A549 (cell line): Measurements from ENCODE around the gene CHST7. TPM values are rescaled to one million over a fixed set of nuclear protein-coding genes. Genes with fewer than 3 reads are reported as not detected.
"Not testable (repeated sequence)": the region's sequence is repeated elsewhere in the genome, so short reads cannot be mapped to it uniquely, and the experiment has no call there.

Source experiments
- ATAC-seq, 2 experiments: fragments of 200-7000 bp in 1 of 2; fragments of >200 bp in 1 of 2; cut with Nextera tagmentation in 1 of 2; cut with Tn5 transposase in 1 of 2; 3 replicates each; pipeline versions ENCODE4 v1.8.0 to v1.9.1; 2018 to 2020; ENCODE audit warnings: mild to moderate bottlenecking in 1 of 2, moderate library complexity in 1 of 2
- CTCF ChIA-PET: fragments of 300-600 bp; sonication (Branson Sonifier 250); formaldehyde crosslinking; extraction: SDS; loops from one replicate; lab custom pipeline; 2021; ENCODE audit warnings: antibody characterized with exemption, inconsistent platforms; lab: Yijun Ruan, JAX
- POLR2A ChIA-PET: fragments of 350-600 bp; formaldehyde crosslinking; extraction: SDS; loops from one replicate; lab custom pipeline; 2021; ENCODE audit warnings: antibody characterized with exemption, inconsistent platforms; lab: Yijun Ruan, JAX
- DNase-seq, 2 experiments: peaks; one replicate each; pipeline versions ENCODE4 v3.0.0 to v3.0.0-alpha.2; 2011 to 2016; ENCODE audit warnings: low read depth in 1 of 2, low spot score in 1 of 2
- FAIRE-seq: peaks from 2 replicates; lab custom pipeline; 2011; peaks lifted over from hg19 to GRCh38; lab: Jason Lieb, UNC
- H3K27ac ChIP-seq, 2 experiments: fragments of >200 bp; sonication (Bioruptor Twin); formaldehyde crosslinking; 3 replicates each; pipeline ENCODE4 v1.5.1; 2016 to 2017
- H3K4me1 ChIP-seq: fragments of >200 bp; sonication (Bioruptor Twin); formaldehyde crosslinking; 3 replicates; pipeline ENCODE4 v1.6.1; 2016
- H3K4me2 ChIP-seq: fragments of >200 bp; sonication (Bioruptor Twin); formaldehyde crosslinking; 3 replicates; pipeline ENCODE4 v1.6.1; 2016
- H3K4me3 ChIP-seq: fragments of >200 bp; sonication (Bioruptor Twin); formaldehyde crosslinking; 3 replicates; pipeline ENCODE4 v1.5.1; 2016
- H3K9me3 ChIP-seq: fragments of >200 bp; sonication (Bioruptor Twin); formaldehyde crosslinking; 3 replicates; pipeline ENCODE4 v1.6.1; 2016
- BHLHE40 ChIP-seq: IDR thresholded peaks from 2 replicates; pipeline ENCODE4 v1.6.1; 2012; ENCODE audit warnings: low read depth, low read length, inconsistent platforms
- CBX2 ChIP-seq: fragments of 200-600 bp; sonication (generic); IDR thresholded peaks from 2 replicates; pipeline ENCODE4 v1.6.1; 2016; ENCODE audit warnings: low read depth, mild to moderate bottlenecking, borderline replicate concordance
- CHD4 ChIP-seq: fragments of 200-600 bp; sonication (generic); IDR thresholded peaks from 2 replicates; pipeline ENCODE4 v1.6.1; 2016; ENCODE audit warnings: antibody characterized with exemption, mild to moderate bottlenecking, borderline replicate concordance
- EP300 ChIP-seq, 2 experiments: fragments of >200 bp; sonication (Bioruptor Twin); formaldehyde crosslinking; IDR thresholded peaks; 2 replicates in 1 of 2; 3 replicates in 1 of 2; pipeline ENCODE4 v1.6.1; 2016 to 2017
- FOSL2 ChIP-seq, 2 experiments: fragments of 450-650 bp in 1 of 2; fragments of >200 bp in 1 of 2; sonication (Bioruptor Twin) in 1 of 2; formaldehyde crosslinking; IDR thresholded peaks; 2 replicates each; pipeline versions ENCODE4 v1.5.0 to v1.6.1; 2016 to 2020; ENCODE audit warnings: mild to moderate bottlenecking in 1 of 2, moderate library complexity in 1 of 2
- FOXS1 ChIP-seq: fragments of 250-450 bp; sonication (Bioruptor Pico); IDR thresholded peaks from 2 replicates; pipeline ENCODE4 v1.5.0; 2020; ENCODE audit warnings: mild to moderate bottlenecking, moderate library complexity
- JUN ChIP-seq, 2 experiments: fragments of >200 bp; sonication (Bioruptor Twin); formaldehyde crosslinking; IDR thresholded peaks; 2 replicates in 1 of 2; 3 replicates in 1 of 2; pipeline ENCODE4 v1.6.1; 2016 to 2017
- KDM1A ChIP-seq: fragments of 200-600 bp; sonication (generic); IDR thresholded peaks from 2 replicates; pipeline ENCODE4 v1.6.1; 2016; ENCODE audit warnings: low read depth, mild to moderate bottlenecking
- MYC ChIP-seq: IDR thresholded peaks from 2 replicates; pipeline ENCODE4 v1.6.1; 2012; ENCODE audit warnings: mild to moderate bottlenecking, inconsistent platforms, low read length, improper control_type of control experiment, borderline replicate concordance
- PHF8 ChIP-seq: fragments of 200-600 bp; sonication (generic); IDR thresholded peaks from 2 replicates; pipeline ENCODE4 v1.6.1; 2016; ENCODE audit warnings: low read depth, mild to moderate bottlenecking, antibody characterized with exemption, moderate library complexity, borderline replicate concordance
- POLR2A ChIP-seq: IDR thresholded peaks from 2 replicates; pipeline ENCODE4 v1.6.1; 2012; ENCODE audit warnings: mild to moderate bottlenecking, low read length
- POLR2AphosphoS2 ChIP-seq: conservative IDR thresholded peaks from 2 replicates; pipeline ENCODE4 v1.6.1; 2012; ENCODE audit warnings: low read length, improper control_type of control experiment, inconsistent platforms
- RAD21 ChIP-seq, 2 experiments: fragments of >200 bp in 1 of 2; sonication (Bioruptor Twin) in 1 of 2; formaldehyde crosslinking in 1 of 2; IDR thresholded peaks in 1 of 2; conservative IDR thresholded peaks in 1 of 2; 2 replicates in 1 of 2; 3 replicates in 1 of 2; pipeline ENCODE4 v1.6.1; 2012 to 2018; ENCODE audit warnings: inconsistent platforms in 1 of 2
- RNF2 ChIP-seq: fragments of 200-600 bp; sonication (generic); IDR thresholded peaks from 2 replicates; pipeline ENCODE4 v1.6.1; 2016; ENCODE audit warnings: low read depth, mild to moderate bottlenecking, antibody characterized with exemption, moderate library complexity, borderline replicate concordance
- SMC3 ChIP-seq: fragments of >200 bp; sonication (Bioruptor Twin); formaldehyde crosslinking; IDR thresholded peaks from 3 replicates; pipeline ENCODE4 v1.6.1; 2018; ENCODE audit warnings: inconsistent platforms
- TP53 ChIP-seq: fragments of 250-450 bp; sonication (Bioruptor Pico); IDR thresholded peaks from 2 replicates; pipeline ENCODE4 v1.5.0; 2021; ENCODE audit warnings: mild to moderate bottlenecking, moderate library complexity
- ZFP36 ChIP-seq: fragments of 450-650 bp; IDR thresholded peaks from 2 replicates; pipeline ENCODE4 v1.6.1; 2014; ENCODE audit warnings: borderline replicate concordance; ENCODE audit not compliant: partially characterized antibody
- WGBS: methylation state at CpG from one replicate; pipeline ENCODE4 v1.1.6; 2017; ENCODE audit errors: missing lambda C conversion rate; 5-methylcytosine and 5-hydroxymethylcytosine counted together
- polyA plus RNA-seq, 4 experiments: library from polyadenylated mRNA; depleted of rRNA in 3 of 4; stranded (reverse); fragments of >200 nt; fragmentation: RNase III in 1 of 4; extraction: RNeasy Plus Mini Kit Qiagen cat#74134 plus additional on column Dnase treatment in 1 of 4; gene quantifications; 2 replicates in 3 of 4; 3 replicates in 1 of 4; pipeline ENCODE4 v1.2.3, GENCODE V29; 2011 to 2017
- TF ChIP-seq, protein P1 (sequence below): fragments of 250-450 bp; sonication (Bioruptor Pico); IDR thresholded peaks from 2 replicates; pipeline ENCODE4 v1.5.0; 2021; ENCODE audit warnings: mild to moderate bottlenecking, moderate library complexity, borderline replicate concordance
- TF ChIP-seq, protein P2 (sequence below): fragments of 450-650 bp; IDR thresholded peaks from 2 replicates; pipeline ENCODE4 v1.6.1; 2014; ENCODE audit warnings: antibody characterized with exemption
- TF ChIP-seq, protein P3 (sequence below): fragments of 150-350 bp; IDR thresholded peaks from 2 replicates; pipeline ENCODE4 v1.6.1; 2014; ENCODE audit warnings: low read depth, mild to moderate bottlenecking, low read length
- TF ChIP-seq, protein P4 (sequence below): IDR thresholded peaks from 2 replicates; pipeline ENCODE4 v1.6.1; 2012
- TF ChIP-seq, protein P5 (sequence below): IDR thresholded peaks from 2 replicates; pipeline ENCODE4 v1.6.1; 2012; ENCODE audit warnings: low read depth, borderline replicate concordance

CHST7 gene
- polyA plus RNA-seq, 2 of the 4 experiments (the other 2 are of a cell fraction): 6.5 to 18.8 TPM

DNA sequence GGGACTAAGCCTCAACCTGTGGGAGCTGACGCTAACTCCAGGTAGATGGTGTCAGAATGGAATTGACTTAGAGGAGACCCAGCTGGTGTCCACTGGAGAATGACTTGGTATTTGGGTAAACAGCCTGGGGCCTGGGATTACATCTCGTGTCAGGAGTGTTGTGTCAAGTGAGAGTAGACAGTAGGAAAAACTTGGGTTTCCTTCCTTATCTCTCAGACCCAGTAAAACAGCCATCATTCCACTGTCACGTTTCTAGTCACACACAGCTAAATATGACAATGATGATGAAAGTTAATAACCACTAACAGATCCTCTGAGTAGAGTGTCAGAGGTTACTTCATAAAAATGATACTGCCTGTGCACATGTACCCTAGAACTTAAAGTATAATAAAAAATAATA, 42.1 kb upstream of the CHST7 start:
- POLR2A ChIA-PET: no interaction called here
- no peak overlapping the region for H3K4me3 ChIP-seq
- no peaks in the 10 kb centered on the region for H3K9me3 ChIP-seq
- H3K27ac ChIP-seq: no peak overlapping the region
- FAIRE-seq (no peak), ATAC-seq (no peak), DNase-seq (no peak)
- H3K4me2 ChIP-seq: no peak overlapping the region
- H3K4me1 ChIP-seq: no peaks in the 10 kb centered on the region
- 45% methylated on average over 2 of the region's 3 CpGs for WGBS
- TF ChIP-seq, protein P1, sequence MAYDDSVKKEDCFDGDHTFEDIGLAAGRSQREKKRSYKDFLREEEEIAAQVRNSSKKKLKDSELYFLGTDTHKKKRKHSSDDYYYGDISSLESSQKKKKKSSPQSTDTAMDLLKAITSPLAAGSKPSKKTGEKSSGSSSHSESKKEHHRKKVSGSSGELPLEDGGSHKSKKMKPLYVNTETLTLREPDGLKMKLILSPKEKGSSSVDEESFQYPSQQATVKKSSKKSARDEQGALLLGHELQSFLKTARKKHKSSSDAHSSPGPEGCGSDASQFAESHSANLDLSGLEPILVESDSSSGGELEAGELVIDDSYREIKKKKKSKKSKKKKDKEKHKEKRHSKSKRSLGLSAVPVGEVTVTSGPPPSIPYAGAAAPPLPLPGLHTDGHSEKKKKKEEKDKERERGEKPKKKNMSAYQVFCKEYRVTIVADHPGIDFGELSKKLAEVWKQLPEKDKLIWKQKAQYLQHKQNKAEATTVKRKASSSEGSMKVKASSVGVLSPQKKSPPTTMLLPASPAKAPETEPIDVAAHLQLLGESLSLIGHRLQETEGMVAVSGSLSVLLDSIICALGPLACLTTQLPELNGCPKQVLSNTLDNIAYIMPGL (CRISPR knock-in tag): no peak
- no peak for TF ChIP-seq EP300 (IDR thresholded peaks at IDR 0.05)
- TF ChIP-seq, protein P2, sequence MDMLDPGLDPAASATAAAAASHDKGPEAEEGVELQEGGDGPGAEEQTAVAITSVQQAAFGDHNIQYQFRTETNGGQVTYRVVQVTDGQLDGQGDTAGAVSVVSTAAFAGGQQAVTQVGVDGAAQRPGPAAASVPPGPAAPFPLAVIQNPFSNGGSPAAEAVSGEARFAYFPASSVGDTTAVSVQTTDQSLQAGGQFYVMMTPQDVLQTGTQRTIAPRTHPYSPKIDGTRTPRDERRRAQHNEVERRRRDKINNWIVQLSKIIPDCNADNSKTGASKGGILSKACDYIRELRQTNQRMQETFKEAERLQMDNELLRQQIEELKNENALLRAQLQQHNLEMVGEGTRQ: no peak
- TF ChIP-seq, protein P3, sequence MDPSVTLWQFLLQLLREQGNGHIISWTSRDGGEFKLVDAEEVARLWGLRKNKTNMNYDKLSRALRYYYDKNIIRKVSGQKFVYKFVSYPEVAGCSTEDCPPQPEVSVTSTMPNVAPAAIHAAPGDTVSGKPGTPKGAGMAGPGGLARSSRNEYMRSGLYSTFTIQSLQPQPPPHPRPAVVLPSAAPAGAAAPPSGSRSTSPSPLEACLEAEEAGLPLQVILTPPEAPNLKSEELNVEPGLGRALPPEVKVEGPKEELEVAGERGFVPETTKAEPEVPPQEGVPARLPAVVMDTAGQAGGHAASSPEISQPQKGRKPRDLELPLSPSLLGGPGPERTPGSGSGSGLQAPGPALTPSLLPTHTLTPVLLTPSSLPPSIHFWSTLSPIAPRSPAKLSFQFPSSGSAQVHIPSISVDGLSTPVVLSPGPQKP: no peak
- no peak for TF ChIP-seq POLR2AphosphoS2
- TF ChIP-seq BHLHE40: no peak
- no peak for TF ChIP-seq FOXS1 (CRISPR knock-in tag)
- CTCF ChIA-PET: no interaction called here

DNA sequence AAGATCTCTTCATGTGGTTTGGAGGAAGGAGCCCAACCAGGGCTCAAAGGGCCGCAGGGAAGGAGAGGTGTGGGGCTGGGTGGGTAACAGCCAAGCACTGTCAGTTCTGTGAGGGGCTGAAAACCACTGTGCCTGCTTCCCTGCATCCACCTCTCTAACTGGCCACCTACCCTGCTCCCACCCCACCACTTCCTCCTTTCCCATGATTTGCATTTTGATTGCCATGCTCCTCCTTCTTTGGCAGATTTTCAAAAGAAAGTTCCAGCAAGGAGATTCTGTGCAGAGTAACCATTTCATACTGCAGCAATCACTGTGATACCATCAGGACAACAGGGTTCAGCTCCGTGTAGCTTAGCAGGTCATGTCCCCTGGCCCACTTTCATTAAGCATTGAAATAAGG, 30.1 kb upstream of the CHST7 start:
- POLR2A ChIA-PET: no interaction called here

DNA sequence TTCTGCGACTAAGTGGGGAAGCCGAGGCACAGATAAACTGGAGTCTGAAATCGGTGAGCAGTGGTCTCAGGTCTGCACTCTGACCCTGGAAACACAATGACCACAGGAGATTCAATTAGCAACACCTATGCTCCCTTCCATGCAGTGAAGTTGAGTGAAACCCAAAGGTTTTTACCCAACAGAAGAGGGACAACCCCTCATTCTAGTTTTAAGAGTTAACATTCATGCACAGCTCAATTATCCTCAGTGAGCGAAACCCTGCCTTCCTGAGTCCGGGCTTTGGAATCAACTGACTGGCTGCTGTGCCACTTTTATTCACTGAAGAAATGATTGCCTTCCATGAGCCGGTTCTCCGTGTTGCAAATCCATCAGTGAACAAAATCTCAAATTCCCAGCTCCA, 29.0 kb upstream of the CHST7 start:
- ATAC-seq, POLR2A ChIA-PET, H3K9me3 ChIP-seq, FAIRE-seq, CTCF ChIA-PET, DNase-seq: not testable (repeated sequence)
- H3K4me2 ChIP-seq: peak overlapping the region; percentile 78
- H3K4me1 ChIP-seq: peaks cover 29% of the 10 kb centered on the region
- WGBS: 38% methylated on average over 6 of the region's 7 CpGs
- H3K27ac ChIP-seq: peak overlapping the region; percentile 77 to 98
- peak overlapping the region; percentile 60 for H3K4me3 ChIP-seq

More for the DNA sequence above, 30.1 kb upstream of the CHST7 start:
- Histone ChIP-seq H3K4me1 (peaks cover 27% of the 10 kb centered on the region), H3K27ac (no peak overlapping the region), H3K4me3 (no peak overlapping the region), H3K4me2 (no peak overlapping the region), H3K9me3 (no peaks in the 10 kb centered on the region)
- DNase-seq (no peak), FAIRE-seq (no peak), ATAC-seq (no peak)
- CTCF ChIA-PET: no interaction called here
- 94% methylated on average over 2 of the region's 2 CpGs for WGBS
- TF ChIP-seq TP53 (CRISPR knock-in tag): no peak
- no peak for TF ChIP-seq ZFP36
- TF ChIP-seq, protein P3: no peak
- no peak for TF ChIP-seq CBX2

DNA sequence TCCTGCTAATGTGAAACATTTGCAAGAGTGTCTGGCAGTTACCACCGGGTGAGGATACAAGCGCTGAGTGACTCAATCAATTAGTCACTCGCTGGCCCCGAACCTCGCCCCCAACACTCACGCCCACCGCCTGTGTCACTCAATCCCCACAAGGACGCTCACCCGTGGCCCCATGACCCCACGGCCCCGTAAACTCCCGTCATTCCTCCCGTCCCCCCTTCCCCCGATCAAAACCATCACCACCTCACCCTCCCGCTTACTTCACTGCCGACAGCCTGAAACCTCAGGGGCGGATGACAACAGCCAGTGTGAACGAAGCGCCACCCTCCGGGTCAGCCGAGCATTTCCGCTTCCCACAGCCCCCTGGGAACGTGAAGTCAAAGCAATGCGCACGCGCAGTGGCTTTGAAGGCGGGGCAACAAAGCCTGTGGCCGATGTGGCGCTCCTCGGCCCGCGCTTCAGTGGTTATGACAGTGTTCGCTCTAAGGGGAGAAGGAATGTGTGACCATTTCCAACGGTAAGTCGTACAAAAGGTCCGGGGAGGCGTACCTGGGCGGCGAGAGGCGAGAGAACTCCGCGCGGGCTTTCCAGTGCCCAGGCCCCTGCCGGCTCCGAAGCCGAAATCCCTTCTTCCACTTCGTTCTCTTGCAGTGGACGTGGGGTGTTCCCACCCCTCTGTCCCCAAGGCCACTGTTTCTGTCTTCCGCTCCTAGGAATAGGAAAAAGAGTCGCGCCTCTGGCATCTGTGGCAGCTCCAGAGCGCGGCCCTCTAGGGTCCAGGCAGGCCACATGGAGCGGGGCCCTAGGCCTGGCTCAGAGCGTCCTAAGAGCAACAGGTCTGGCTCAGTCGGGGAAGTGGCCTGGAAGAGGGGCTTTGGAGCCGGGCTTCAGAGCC, 28.2 kb upstream of the CHST7 start, which contains the start of gene ZNF674:
Gene ZNF674 (minus strand): TSS at position 311 of the 895 bp plus-strand sequence. CDS start 3,334 bp downstream, outside the sequence.
- H3K9me3 ChIP-seq: no peaks in the 10 kb centered on the region
- POLR2A ChIA-PET: no interaction called here
- FAIRE-seq (no peak), DNase-seq (peak; percentile 87 to 94), ATAC-seq (peak; percentile 93 to 97)
- peak within 1 kb of the TSS; percentile 77 to 98 for H3K27ac ChIP-seq
- H3K4me1 ChIP-seq: peaks cover 29% of the 10 kb centered on the region
- peak within 1 kb of the TSS; percentile 88 for H3K4me2 ChIP-seq
- H3K4me3 ChIP-seq: peak within 1 kb of the TSS; percentile 60
- 1% methylated on average over 37 of the region's 57 CpGs for WGBS
- CTCF ChIA-PET: no interaction called here
- TF ChIP-seq PHF8: peak; percentile 74; the same call in 1 of the 2 replicates
- TF ChIP-seq SMC3: 0 out of 3 replicates have a peak, but pooled peaks have one; percentile 16
- TF ChIP-seq, protein P4, sequence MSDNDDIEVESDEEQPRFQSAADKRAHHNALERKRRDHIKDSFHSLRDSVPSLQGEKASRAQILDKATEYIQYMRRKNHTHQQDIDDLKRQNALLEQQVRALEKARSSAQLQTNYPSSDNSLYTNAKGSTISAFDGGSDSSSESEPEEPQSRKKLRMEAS: peak; percentile 74
- no peak for TF ChIP-seq CHD4
- peak in 1 of 2 experiments; percentile 39; a peak in 2 of 5 replicates for TF ChIP-seq RAD21 (conservative IDR thresholded peaks at IDR 0.05 in 1 of 2, IDR thresholded peaks at IDR 0.05 in 1 of 2)
- peak; percentile 56 for TF ChIP-seq POLR2A
- TF ChIP-seq JUN (IDR thresholded peaks at IDR 0.05): peak; percentile 35 to 69; a peak in 3 of 5 replicates
- TF ChIP-seq, protein P5, sequence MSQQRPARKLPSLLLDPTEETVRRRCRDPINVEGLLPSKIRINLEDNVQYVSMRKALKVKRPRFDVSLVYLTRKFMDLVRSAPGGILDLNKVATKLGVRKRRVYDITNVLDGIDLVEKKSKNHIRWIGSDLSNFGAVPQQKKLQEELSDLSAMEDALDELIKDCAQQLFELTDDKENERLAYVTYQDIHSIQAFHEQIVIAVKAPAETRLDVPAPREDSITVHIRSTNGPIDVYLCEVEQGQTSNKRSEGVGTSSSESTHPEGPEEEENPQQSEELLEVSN: peak; percentile 58; the same call in 1 of the 2 replicates
- TF ChIP-seq FOSL2 (IDR thresholded peaks at IDR 0.05): 0 out of 2 replicates have a peak, but pooled peaks have one; percentile 40
- TF ChIP-seq FOSL2 (CRISPR knock-in tag; IDR thresholded peaks at IDR 0.05): peak; percentile 75
- TF ChIP-seq MYC: peak; percentile 44; the same call in 1 of the 2 replicates
- TF ChIP-seq RNF2: no peak
- TF ChIP-seq KDM1A: no peak
